MCF 10A (cell line): ENCODE results near the gene NRIP2. TPM values are rescaled to one million over a fixed set of nuclear protein-coding genes. Genes with fewer than 3 reads are reported as not detected.

Experiments
- BruUV-seq: library from RNA; stranded (reverse); fragments of 400-500 nt; replicated peaks from 2 replicates; lab custom pipeline; 2021; lab: Mats Ljungman, UMichigan
- CTCF ChIA-PET: fragments of 300-600 bp; sonication (Branson Sonifier 250); formaldehyde crosslinking; extraction: SDS; loops from one replicate; lab custom pipeline; 2021; ENCODE audit warnings: antibody characterized with exemption, inconsistent platforms; lab: Yijun Ruan, JAX
- POLR2A ChIA-PET: fragments of 300-600, 350-650 bp; sonication (Branson Sonifier 250); formaldehyde crosslinking; extraction: SDS; loops from one replicate; lab custom pipeline; 2020; ENCODE audit warnings: antibody characterized with exemption, inconsistent platforms; lab: Yijun Ruan, JAX
- DNase-seq: peaks from one replicate; pipeline ENCODE4 v3.0.0-alpha.2; 2018; ENCODE audit not compliant: unreplicated experiment
- H3K27ac Mint-ChIP-seq: one replicate; pipeline ENCODE4 v1.8.0; 2022; ENCODE audit warnings: mild to moderate bottlenecking, low read depth, mixed read lengths; ENCODE audit not compliant: unreplicated experiment
- H3K27me3 Mint-ChIP-seq: one replicate; pipeline ENCODE4 v1.8.0; 2022; ENCODE audit warnings: mixed read lengths; ENCODE audit not compliant: insufficient read depth, unreplicated experiment
- H3K36me3 Mint-ChIP-seq: one replicate; pipeline ENCODE4 v1.8.0; 2022; ENCODE audit warnings: mild to moderate bottlenecking, moderate library complexity, mixed read lengths; ENCODE audit not compliant: insufficient read depth, unreplicated experiment
- H3K4me1 Mint-ChIP-seq: one replicate; pipeline ENCODE4 v1.8.0; 2022; ENCODE audit warnings: mixed read lengths; ENCODE audit not compliant: insufficient read depth, unreplicated experiment
- H3K4me3 Mint-ChIP-seq: one replicate; pipeline ENCODE4 v1.8.0; 2022; ENCODE audit warnings: mild to moderate bottlenecking, moderate library complexity, mixed read lengths; ENCODE audit not compliant: unreplicated experiment
- H3K9me3 Mint-ChIP-seq: one replicate; pipeline ENCODE4 v1.8.0; 2022; ENCODE audit warnings: mixed read lengths; ENCODE audit not compliant: unreplicated experiment
- intact Hi-C: fragments of 100-400 bp; cut with micrococcal nuclease; formaldehyde crosslinking; loops from 2 replicates; pipeline ENCODE4 v1.14.1; 2022
- total RNA-seq: library from RNA; stranded (reverse); gene quantifications from 2 replicates; pipeline ENCODE4 v1.2.3, GENCODE V29; 2022
- TF ChIP-seq, protein P1 (sequence below): fragments of 200-600 bp; IDR thresholded peaks from one replicate; pipeline ENCODE4 v1.8.0; 2022; ENCODE audit warnings: antibody characterized with exemption, mild to moderate bottlenecking; ENCODE audit not compliant: unreplicated experiment

The NRIP2 gene
- total RNA-seq, 1 experiment from 2014 or later, result not detected

DNA sequence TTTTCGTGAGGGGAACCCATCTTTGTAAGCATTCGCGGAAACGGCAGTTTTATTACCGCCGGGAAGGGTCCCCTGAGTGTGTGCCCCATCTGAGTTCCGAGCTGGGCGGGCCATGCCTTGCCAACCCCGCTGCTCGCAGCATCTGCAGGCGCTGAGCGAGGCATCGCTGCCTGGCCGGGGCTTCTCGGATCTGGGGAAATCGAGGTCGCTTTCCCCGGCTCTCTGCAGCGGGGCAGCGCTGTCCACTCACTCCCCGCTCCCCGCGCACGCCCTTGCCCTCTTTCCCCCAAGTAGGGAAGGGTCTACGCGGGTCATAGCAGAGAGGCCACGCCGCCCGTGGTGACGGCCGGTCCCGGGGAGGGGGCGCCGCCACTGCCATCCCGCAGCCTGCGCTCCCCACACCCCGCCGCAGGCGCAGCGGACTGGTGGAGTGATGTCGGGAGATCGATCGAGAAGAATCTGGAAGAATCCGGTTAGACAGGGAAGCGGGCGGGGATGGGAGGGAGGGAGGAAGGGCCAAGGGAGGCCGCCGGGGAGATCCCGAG lies 40.6 kb downstream of the NRIP2 start:
- CTCF ChIA-PET, result interaction anchor here (1.2 kb wide), 1 partner anchor 11 kb away, joined by 4 read pairs; no protein-coding TSS in a partner anchor
- no peak for DNase-seq
- H3K4me3 Mint-ChIP-seq, result peak overlapping the region; percentile 72
- H3K27ac Mint-ChIP-seq, result peak overlapping the region; percentile 49
- TSS peak; percentile 62 for BruUV-seq
- H3K9me3 Mint-ChIP-seq, result no peaks in the 10 kb centered on the region
- H3K4me1 Mint-ChIP-seq, result peaks cover 11% of the 10 kb centered on the region
- POLR2A ChIA-PET, result interaction anchor here (1.0 to 8.2 kb wide), 2 partner anchors 18 to 84 kb away, joined by 3 to 128 read pairs; partner anchors contain the start of gene ITFG2
- H3K36me3 Mint-ChIP-seq, result peaks cover 34% of the 10 kb centered on the region
- TF ChIP-seq, protein P1, sequence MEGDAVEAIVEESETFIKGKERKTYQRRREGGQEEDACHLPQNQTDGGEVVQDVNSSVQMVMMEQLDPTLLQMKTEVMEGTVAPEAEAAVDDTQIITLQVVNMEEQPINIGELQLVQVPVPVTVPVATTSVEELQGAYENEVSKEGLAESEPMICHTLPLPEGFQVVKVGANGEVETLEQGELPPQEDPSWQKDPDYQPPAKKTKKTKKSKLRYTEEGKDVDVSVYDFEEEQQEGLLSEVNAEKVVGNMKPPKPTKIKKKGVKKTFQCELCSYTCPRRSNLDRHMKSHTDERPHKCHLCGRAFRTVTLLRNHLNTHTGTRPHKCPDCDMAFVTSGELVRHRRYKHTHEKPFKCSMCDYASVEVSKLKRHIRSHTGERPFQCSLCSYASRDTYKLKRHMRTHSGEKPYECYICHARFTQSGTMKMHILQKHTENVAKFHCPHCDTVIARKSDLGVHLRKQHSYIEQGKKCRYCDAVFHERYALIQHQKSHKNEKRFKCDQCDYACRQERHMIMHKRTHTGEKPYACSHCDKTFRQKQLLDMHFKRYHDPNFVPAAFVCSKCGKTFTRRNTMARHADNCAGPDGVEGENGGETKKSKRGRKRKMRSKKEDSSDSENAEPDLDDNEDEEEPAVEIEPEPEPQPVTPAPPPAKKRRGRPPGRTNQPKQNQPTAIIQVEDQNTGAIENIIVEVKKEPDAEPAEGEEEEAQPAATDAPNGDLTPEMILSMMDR, result no peak
- intact Hi-C loops, result loop anchor here (2.0 kb wide), 1 partner anchor 19 kb away; the partner anchor contains the start of gene ITFG2
- peaks cover 1% of the 10 kb centered on the region for H3K27me3 Mint-ChIP-seq

DNA sequence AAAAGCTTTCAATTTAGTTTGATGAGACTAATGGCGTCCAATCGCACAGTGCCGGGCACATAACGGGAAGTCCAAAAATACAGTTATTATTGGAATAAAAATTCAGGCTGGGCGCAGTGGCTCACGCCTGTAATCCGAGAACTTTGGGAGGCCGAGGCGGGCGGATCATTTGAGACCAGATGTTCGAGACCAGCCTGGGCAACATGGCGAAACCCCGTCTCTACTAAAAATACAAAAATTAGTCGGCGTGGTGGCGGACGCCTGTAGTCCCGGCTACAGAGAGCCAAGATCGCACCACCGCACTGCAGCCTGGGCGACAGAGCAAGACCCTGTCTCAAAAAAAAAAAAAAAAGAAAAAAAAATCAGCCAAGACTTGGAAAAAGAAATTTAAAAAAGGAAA lies 41.3 kb downstream of the NRIP2 start:
- peaks cover 10% of the 10 kb centered on the region for H3K4me1 Mint-ChIP-seq
- peaks cover 8% of the 10 kb centered on the region for H3K27me3 Mint-ChIP-seq
- DNase-seq, result no peak
- ChIA-PET CTCF (interaction anchor here (0.8 to 1.2 kb wide), 3 partner anchors 9 to 91 kb away, joined by 3 to 5 read pairs (median 4); no protein-coding TSS in a partner anchor), POLR2A (interaction anchor here (1.2 kb wide), 1 partner anchor 20 kb away, joined by 5 read pairs; no protein-coding TSS in a partner anchor)
- peak overlapping the region; percentile 72 for H3K4me3 Mint-ChIP-seq
- H3K36me3 Mint-ChIP-seq, result peaks cover 27% of the 10 kb centered on the region
- no TSS peak for BruUV-seq
- intact Hi-C loops, result no loop called here
- H3K27ac Mint-ChIP-seq, result no peak overlapping the region
- TF ChIP-seq, protein P1, result no peak
- no peaks in the 10 kb centered on the region for H3K9me3 Mint-ChIP-seq

DNA sequence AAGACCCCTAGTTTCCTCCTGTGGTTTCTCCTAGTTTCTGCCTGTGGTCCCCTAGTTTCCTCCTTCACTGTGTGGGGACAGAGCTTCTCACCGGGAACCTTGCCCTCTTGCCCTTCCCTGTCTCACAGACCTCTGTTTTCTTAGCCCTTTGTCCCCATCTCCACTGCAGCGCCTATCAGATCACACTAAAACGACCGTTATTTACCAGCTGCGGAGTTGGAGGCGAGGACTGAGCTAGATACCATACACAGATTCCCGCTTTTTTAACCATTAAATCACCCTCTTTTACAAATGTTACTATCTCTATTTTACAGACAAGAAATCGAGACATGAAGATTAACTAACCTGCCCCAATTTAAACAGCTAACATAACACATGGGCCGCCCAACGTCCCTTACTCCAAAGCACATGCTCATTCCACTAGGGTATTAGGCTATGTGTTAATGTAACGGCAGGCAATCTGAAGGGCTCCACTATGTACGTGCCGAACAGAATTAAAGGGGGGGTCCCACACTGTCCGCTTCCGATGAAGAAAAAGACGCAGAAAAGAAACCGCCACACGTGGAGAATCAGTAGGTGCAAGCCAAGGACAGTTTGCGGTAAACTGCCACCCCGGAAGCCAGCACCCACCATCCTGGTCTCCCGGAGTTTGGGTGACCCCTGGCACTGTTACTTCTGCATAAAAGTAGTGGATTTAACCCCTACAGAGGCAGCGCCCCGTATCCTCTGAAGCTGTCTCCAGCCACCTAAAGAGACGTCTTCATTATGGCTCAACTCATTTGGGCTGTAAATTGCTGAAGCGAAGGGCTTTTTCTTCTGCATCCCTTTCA lies 41.9 kb downstream of the NRIP2 start:
- CTCF ChIA-PET, result interaction anchor here (0.8 to 1.3 kb wide), 4 partner anchors 9 to 1158 kb away, joined by 3 to 5 read pairs (median 4); no protein-coding TSS in a partner anchor
- no peak overlapping the region for H3K27ac Mint-ChIP-seq
- H3K4me3 Mint-ChIP-seq, result peak overlapping the region; percentile 72
- BruUV-seq, result no TSS peak
- TF ChIP-seq, protein P1, result no peak
- POLR2A ChIA-PET, result interaction anchor here (1.2 kb wide), 1 partner anchor 21 kb away, joined by 5 read pairs; no protein-coding TSS in a partner anchor
- H3K36me3 Mint-ChIP-seq, result peaks cover 20% of the 10 kb centered on the region
- peaks cover 15% of the 10 kb centered on the region for H3K27me3 Mint-ChIP-seq
- peaks cover 6% of the 10 kb centered on the region for H3K4me1 Mint-ChIP-seq
- no peak for DNase-seq
- intact Hi-C loops, result no loop called here
- no peaks in the 10 kb centered on the region for H3K9me3 Mint-ChIP-seq

DNA sequence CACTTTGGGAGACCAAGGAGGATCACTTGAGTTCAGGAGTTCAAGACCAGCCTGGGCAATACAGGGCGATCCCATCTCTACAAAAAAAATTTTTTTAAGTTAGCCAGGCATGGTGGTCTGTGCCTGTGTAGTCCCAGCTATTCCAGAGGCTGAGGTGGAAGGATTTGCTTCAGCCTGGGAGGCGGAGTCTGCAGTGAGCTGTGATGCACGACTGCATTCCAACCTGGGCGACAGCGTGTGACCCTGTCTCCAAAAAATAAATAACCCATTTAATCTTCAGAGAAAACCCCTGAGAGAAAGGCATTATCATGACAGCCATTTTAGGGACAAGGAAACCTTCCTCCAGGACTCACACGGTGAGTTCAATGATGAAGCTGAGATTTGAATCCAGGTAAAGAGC lies 43.7 kb downstream of the NRIP2 start:
- H3K4me1 Mint-ChIP-seq, result no peaks in the 10 kb centered on the region
- no peak overlapping the region for H3K4me3 Mint-ChIP-seq
- H3K27me3 Mint-ChIP-seq, result peaks cover 18% of the 10 kb centered on the region
- intact Hi-C loops, result no loop called here
- no peak overlapping the region for H3K27ac Mint-ChIP-seq
- BruUV-seq, result no TSS peak
- TF ChIP-seq, protein P1, result no peak
- ChIA-PET POLR2A (no interaction called here), CTCF (interaction anchor here (0.6 to 1.6 kb wide), 3 partner anchors 10 to 67 kb away, joined by 3 to 6 read pairs (median 6); no protein-coding TSS in a partner anchor)
- no peak for DNase-seq
- H3K9me3 Mint-ChIP-seq, result no peaks in the 10 kb centered on the region
- H3K36me3 Mint-ChIP-seq, result peaks cover 2% of the 10 kb centered on the region
